Measurements from ENCODE around the gene KDM6A. TPM values are rescaled to one million over a fixed set of nuclear protein-coding genes. Genes with fewer than 3 reads are reported as not detected.
A peak's percentile ranks its signal among the peaks of the same experiment; 100 is the strongest.
"Not testable (repeated sequence)": the region's sequence is repeated elsewhere in the genome, so short reads cannot be mapped to it uniquely, and the experiment has no call there.

KDM6A gene
- total RNA-seq, result 10 to 100 TPM; 13.2 to 21.3 (median 15.9) TPM
- polyA plus RNA-seq, result 1 to 10 TPM; 3.6 to 6.9 (median 6.4) TPM
- long read RNA-seq, donor 1, full-length matches to known transcripts, result 1 of 12 reads
- long read RNA-seq, donor 1, partial matches to known transcripts, result 7 of 12 reads
- long read RNA-seq, donor 1, other reads (novel, unspliced or antisense), result 4 of 12 reads
- long read RNA-seq, donor 2, full-length matches to known transcripts, result 2 of 17 reads
- long read RNA-seq, donor 2, partial matches to known transcripts, result 9 of 17 reads
- long read RNA-seq, donor 2, other reads (novel, unspliced or antisense), result 6 of 17 reads

- H3K4me1 ChIP-seq, result peaks cover 24% of the 10 kb centered on the region
- no peaks in the 10 kb centered on the region for H3K36me3 ChIP-seq (ENCODE audit: insufficient read depth in 1 of 2, low read depth in 1 of 2)
- H3K27ac ChIP-seq, result peak within 1 kb of the TSS; percentile 92
- H3K9me3 ChIP-seq, result no peaks in the 10 kb centered on the region
- 0 to 1% (median 0%) methylated on average over 17 to 58 of the region's 61 CpGs for WGBS, 3 donors
- DNase-seq, result peak; percentile 99 to 100
- peak within 1 kb of the TSS; percentile 88 for H3K4me3 ChIP-seq
- no peak for TF ChIP-seq CTCF (IDR thresholded peaks at IDR 0.05)
- H3K27me3 ChIP-seq (ENCODE audit: insufficient read depth in 3 of 3, low read length in 2 of 3), result no peaks in the 10 kb centered on the region
- ATAC-seq, result peak; percentile 89 to 93 (median 92)
- intact Hi-C loops (cut with DNase I), result loop anchor here (5.0 to 10.0 kb wide), 2 partner anchors 199 to 328 kb away; partner anchors contain the start of gene FUNDC1 (in 1 of the 2)
Measured at GRCh38 chrX:44872821-44873414, at the start of gene KDM6A. Gene KDM6A (plus strand): TSS chrX:44873188. CDS start chrX:44873552, 364 bp downstream.

GRCh38 chrX:44823193-44823592 lies 49.8 kb upstream of the KDM6A start:
- intact Hi-C loops (cut with DNase I); ATAC-seq; H3K9me3 ChIP-seq; H3K4me3 ChIP-seq; H3K27ac ChIP-seq; H3K27me3 ChIP-seq (ENCODE audit: insufficient read depth in 3 of 3, low read length in 2 of 3); H3K4me1 ChIP-seq; DNase-seq; H3K36me3 ChIP-seq (ENCODE audit: insufficient read depth in 1 of 2, low read depth in 1 of 2): not testable (repeated sequence)
- 94 to 100% (median 96%) methylated on average over 2 of the region's 2 CpGs for WGBS, 3 donors

GRCh38 chrX:44828008-44828605 lies 44.9 kb upstream of the KDM6A start:
- Histone ChIP-seq H3K36me3 (ENCODE audit: insufficient read depth in 1 of 2, low read depth in 1 of 2) (no peaks in the 10 kb centered on the region), H3K4me1 (peaks cover 5% of the 10 kb centered on the region), H3K27me3 (ENCODE audit: insufficient read depth in 3 of 3, low read length in 2 of 3) (no peaks in the 10 kb centered on the region), H3K27ac (no peak overlapping the region), H3K4me3 (no peak overlapping the region), H3K9me3 (no peaks in the 10 kb centered on the region)
- WGBS, 3 donors, result 63 to 72% (median 69%) methylated on average over 4 of the region's 4 CpGs
- DNase-seq (peak in 1 of 2 donors; percentile 17), ATAC-seq (peak; percentile 67 to 87 (median 80))
- intact Hi-C loops (cut with DNase I), result no loop called here
- TF ChIP-seq CTCF (IDR thresholded peaks at IDR 0.05), result no peak

- H3K4me3 ChIP-seq, result no peak overlapping the region
- no peak overlapping the region for H3K27ac ChIP-seq
- H3K4me1 ChIP-seq, result peaks cover 5% of the 10 kb centered on the region
- TF ChIP-seq CTCF (IDR thresholded peaks at IDR 0.05), result no peak
- no peaks in the 10 kb centered on the region for H3K36me3 ChIP-seq (ENCODE audit: insufficient read depth in 1 of 2, low read depth in 1 of 2)
- H3K9me3 ChIP-seq, result no peaks in the 10 kb centered on the region
- intact Hi-C loops (cut with DNase I), result no loop called here
- no peaks in the 10 kb centered on the region for H3K27me3 ChIP-seq (ENCODE audit: insufficient read depth in 3 of 3, low read length in 2 of 3)
- ATAC-seq (no peak), DNase-seq (no peak)
- WGBS, 3 donors, result 61 to 82% (median 64%) methylated on average over 2 of the region's 2 CpGs
Measured at GRCh38 chrX:44829832-44830231, 43.2 kb upstream of the KDM6A start.

Measured in psoas muscle (tissue), 8 donors.